WTC11 (cell line): ENCODE measurements around the gene HPCAL1. TPM values are rescaled to one million over a fixed set of nuclear protein-coding genes. Genes with fewer than 3 reads are reported as not detected.

ENCODE experiments used
- ATAC-seq: fragments of 200-7000 bp; cut with Tn5 transposase; 2 replicates; pipeline ENCODE4 v1.10.0; 2021; ENCODE audit warnings: mild to moderate bottlenecking, moderate library complexity
- CTCF ChIA-PET: fragments of 300-600 bp; sonication (Branson Sonifier 250); formaldehyde crosslinking; loops from one replicate; lab custom pipeline; 2021; ENCODE audit warnings: antibody characterized with exemption; lab: Charles Lee
- POLR2A ChIA-PET: fragments of 350-600 bp; sonication (Branson Sonifier 250); formaldehyde crosslinking; loops from one replicate; lab custom pipeline; 2021; ENCODE audit warnings: antibody characterized with exemption; lab: Charles Lee
- DNase-seq: peaks from one replicate; pipeline ENCODE4 v3.0.0; 2021; ENCODE audit warnings: low spot score
- H3K27ac Mint-ChIP-seq: 2 replicates; pipeline ENCODE4 v1.8.0; 2021; ENCODE audit warnings: mixed read lengths
- H3K27me3 Mint-ChIP-seq: 2 replicates; pipeline ENCODE4 v1.8.0; 2021; ENCODE audit warnings: low read depth, mild to moderate bottlenecking, moderate library complexity, mixed read lengths
- H3K36me3 Mint-ChIP-seq: 2 replicates; pipeline ENCODE4 v1.8.0; 2021; ENCODE audit warnings: mixed read lengths
- H3K4me1 Mint-ChIP-seq: 2 replicates; pipeline ENCODE4 v1.8.0; 2022; ENCODE audit warnings: mixed read lengths
- H3K4me3 Mint-ChIP-seq: 2 replicates; pipeline ENCODE4 v1.8.0; 2021; ENCODE audit warnings: mild to moderate bottlenecking, moderate library complexity, mixed read lengths
- H3K9me3 Mint-ChIP-seq: 2 replicates; pipeline ENCODE4 v1.8.0; 2021; ENCODE audit warnings: mixed read lengths
- HMGA2 ChIP-seq: fragments of 250-450 bp; sonication (Bioruptor Pico); IDR thresholded peaks from 2 replicates; pipeline ENCODE4 v1.4.0; 2021; ENCODE audit warnings: mild to moderate bottlenecking, moderate library complexity
- NR2C2 ChIP-seq: sonication (generic); formaldehyde crosslinking; IDR thresholded peaks from 2 replicates; pipeline ENCODE4 v1.8.0; 2022; ENCODE audit warnings: mild to moderate bottlenecking, missing genetic modification reagents
- total RNA-seq: library from RNA; stranded (reverse); gene quantifications from 3 replicates; pipeline ENCODE4 v1.2.3, GENCODE V29; 2021
- TF ChIP-seq, protein P1 (sequence below): sonication (generic); formaldehyde crosslinking; IDR thresholded peaks from 2 replicates; pipeline ENCODE4 v1.8.1; 2022; ENCODE audit warnings: low read depth, missing genetic modification reagents, borderline replicate concordance

The HPCAL1 gene
- total RNA-seq, 1 experiment from 2014 or later = 11.8 TPM

DNA sequence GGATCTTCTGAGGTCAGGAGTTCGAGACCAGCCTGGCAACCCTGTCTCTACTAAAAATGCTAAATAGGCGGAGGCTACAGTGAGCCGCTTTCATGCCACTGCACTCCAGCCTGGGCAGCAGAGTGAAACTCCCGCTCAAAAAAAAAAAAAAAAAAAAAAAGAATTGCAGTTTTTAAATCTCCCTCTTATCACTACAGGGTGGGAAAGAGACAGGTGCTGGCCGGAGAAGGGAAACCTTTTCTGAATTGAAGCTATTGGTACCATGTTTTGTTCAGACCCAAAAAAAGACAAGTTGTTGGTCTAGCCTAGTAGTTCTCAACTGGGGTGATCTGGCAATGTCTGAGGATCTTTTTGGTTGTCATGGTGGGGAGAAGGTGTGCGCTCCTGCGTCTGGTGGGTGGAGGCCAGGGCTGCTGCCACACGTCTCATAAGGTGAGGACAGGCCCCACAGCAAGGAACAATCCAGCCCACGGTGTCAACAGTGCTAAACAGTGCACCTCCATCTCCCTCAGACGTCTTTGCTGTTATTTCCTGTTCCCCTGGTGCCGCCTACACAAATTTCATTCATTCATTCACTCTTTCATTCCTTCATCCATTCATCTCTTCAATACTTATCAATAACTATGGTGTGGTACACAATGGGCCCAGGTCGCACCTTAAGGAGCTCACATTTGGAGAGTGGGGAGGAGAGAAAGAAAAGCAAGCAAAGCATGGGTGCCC, 174.2 kb downstream of the HPCAL1 start:
- Mint-ChIP-seq H3K36me3 (no peaks in the 10 kb centered on the region), H3K9me3 (no peaks in the 10 kb centered on the region), H3K27ac (no peak overlapping the region), H3K4me3 (no peak overlapping the region), H3K4me1 (peaks cover 16% of the 10 kb centered on the region), H3K27me3 (no peaks in the 10 kb centered on the region; the same call in 1 of the 2 replicates)
- ChIA-PET CTCF (no interaction called here), POLR2A (no interaction called here)
- no peak for DNase-seq
- no peak for TF ChIP-seq NR2C2 (CRISPR knock-in tag)
- TF ChIP-seq HMGA2 (CRISPR knock-in tag) = no peak
- TF ChIP-seq, protein P1, sequence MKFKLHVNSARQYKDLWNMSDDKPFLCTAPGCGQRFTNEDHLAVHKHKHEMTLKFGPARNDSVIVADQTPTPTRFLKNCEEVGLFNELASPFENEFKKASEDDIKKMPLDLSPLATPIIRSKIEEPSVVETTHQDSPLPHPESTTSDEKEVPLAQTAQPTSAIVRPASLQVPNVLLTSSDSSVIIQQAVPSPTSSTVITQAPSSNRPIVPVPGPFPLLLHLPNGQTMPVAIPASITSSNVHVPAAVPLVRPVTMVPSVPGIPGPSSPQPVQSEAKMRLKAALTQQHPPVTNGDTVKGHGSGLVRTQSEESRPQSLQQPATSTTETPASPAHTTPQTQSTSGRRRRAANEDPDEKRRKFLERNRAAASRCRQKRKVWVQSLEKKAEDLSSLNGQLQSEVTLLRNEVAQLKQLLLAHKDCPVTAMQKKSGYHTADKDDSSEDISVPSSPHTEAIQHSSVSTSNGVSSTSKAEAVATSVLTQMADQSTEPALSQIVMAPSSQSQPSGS = no peak
- no peak for ATAC-seq

Other genes with a start within 250 kb of the HPCAL1 start
- gene CYS1, start 222.5 kb upstream of the HPCAL1 start, total RNA-seq = 0.85 to 1.2 TPM (median 1.1 TPM) in 3 replicates
- 119 to 129 TPM (median 126 TPM) in 3 replicates for gene RRM2, start 180.2 kb upstream of the HPCAL1 start, total RNA-seq
- 42.3 to 46.6 TPM (median 42.8 TPM) in 3 replicates for gene ODC1, start 145.4 kb downstream of the HPCAL1 start, total RNA-seq